HG03196 (cell line): ENCODE data around the gene NDUFB10.
A peak's percentile ranks its signal among the peaks of the same experiment; 100 is the strongest.

Source experiments
- ATAC-seq: cut with Tn5 transposase; IDR thresholded peaks from one replicate; pipeline ENCODE4 v1.9.1; 2021; ENCODE audit not compliant: unreplicated experiment

Gene NDUFB10

DNA sequence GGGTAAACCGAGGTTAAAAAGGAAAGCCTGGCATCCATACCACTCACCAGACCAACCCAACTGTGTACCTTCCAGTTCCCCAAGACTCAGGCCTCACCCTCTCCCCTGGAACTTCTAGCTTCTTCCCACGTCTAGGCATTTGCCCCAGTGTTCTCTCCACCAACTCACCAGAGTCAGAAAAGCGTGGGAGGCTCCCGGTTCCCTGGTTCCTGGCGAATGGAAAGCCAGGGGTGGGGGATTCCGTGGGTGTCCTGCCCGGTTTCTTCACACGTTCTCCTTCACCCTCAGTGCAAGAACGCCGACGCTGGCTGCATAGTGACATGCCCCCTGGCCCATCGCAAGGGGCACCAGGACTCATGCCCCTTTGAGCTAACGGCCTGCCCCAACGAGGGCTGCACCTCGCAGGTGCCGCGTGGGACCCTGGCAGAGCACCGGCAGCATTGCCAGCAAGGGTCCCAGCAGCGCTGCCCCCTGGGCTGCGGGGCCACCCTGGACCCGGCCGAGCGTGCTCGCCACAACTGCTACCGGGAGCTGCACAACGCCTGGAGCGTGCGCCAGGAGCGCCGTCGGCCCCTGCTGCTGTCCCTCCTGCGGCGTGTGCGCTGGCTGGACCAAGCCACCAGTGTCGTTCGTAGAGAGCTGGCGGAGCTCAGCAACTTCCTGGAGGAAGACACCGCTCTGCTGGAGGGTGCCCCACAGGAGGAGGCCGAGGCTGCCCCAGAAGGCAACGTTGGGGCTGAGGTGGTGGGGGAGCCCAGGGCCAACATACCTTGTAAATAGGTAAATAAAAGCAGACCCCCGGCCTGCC lies 9.0 kb downstream of the NDUFB10 start:
- ATAC-seq, result no peak

DNA sequence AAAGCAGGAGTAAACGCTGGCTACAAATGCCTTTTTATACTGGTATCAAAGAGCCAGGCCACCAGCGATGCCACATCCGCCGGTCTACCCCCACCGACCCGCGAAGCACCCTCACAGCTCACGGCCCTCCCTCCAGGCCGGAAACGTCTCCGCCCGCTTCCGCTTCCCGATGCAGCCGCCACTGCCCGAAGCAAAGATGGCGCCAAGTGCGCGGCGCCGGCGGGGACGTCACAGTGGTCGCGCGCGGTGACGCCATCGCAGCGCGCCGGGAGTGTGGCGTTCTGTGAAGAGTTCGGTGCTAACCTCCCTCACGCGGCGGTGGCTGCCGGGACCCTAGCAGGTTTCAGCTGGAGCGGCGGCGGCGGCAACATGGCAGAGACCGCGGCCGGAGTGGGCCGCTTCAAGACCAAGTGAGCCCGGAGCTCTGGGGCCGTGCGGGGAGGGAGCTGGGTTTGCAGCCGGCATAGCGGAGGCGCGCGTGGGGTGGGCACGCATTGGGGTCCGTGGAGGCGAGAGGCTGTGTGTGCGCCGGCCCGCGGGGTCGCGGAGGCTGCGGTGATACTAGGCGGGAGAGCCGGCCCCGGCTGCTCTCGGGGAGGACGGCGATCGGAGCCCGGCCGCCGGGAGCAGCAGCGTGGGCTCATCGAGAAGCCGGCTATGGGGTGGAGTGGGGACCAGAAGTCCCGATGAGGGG lies 12.6 kb downstream of the NDUFB10 start, which contains the start of gene TBL3:
Gene TBL3 (plus strand): TSS at position 258 of the 694 bp plus-strand sequence. CDS start 112 bp downstream, at position 370.
- ATAC-seq, result peak; percentile 64

DNA sequence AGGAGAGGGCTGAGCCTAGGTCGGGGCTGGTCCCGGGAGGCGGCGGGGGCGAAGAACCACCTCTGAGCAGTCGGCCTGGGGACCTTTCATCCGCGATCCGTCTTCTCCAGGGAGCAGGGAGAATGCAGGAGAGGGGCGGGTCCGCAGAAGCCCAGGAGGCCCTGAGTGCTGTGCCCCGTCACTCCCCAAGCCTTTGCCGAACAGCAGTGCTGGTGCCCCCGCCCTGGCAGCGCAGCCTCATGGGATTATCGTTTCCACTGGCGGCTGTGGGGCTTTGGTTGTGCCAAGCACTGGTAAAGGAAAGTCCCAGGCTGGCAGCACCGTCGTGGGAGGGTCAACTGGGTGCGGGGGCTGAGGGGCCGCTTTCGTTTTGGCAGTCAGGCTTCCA lies 13.1 kb downstream of the NDUFB10 start:
- no peak for ATAC-seq

DNA sequence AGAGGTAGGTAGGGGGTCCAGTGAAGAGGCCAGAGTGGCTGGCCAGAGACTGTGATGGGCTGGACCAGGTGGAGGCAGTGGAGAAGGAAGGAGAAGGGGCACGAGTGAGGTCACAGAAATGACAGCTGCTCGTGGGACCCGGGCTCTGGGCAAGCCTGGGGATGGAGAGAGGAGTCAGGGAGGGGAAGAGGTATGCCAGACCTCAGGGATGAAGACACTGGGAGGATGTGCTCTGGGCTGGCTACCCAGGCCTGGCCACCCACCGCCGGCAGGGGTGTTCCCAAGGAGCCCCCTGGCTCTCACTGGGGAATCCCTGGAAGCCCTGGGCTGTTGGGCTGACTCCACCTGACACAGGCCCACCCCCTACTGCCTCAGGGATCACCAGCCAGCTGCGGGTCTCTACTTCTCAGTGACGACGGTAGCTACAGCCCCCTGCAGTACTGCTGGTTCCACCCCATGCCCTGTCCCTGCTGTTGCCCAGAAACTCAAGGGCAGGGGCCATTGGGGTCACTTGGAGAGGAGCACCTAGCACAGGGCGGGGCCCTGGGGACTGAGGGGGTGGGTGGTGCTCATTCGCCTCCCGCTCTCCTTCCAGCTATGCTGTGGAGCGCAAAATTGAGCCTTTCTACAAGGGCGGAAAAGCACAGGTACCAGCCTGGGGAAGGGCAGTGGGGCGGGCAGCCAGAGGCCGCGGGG lies 14.3 kb downstream of the NDUFB10 start:
- no peak for ATAC-seq

DNA sequence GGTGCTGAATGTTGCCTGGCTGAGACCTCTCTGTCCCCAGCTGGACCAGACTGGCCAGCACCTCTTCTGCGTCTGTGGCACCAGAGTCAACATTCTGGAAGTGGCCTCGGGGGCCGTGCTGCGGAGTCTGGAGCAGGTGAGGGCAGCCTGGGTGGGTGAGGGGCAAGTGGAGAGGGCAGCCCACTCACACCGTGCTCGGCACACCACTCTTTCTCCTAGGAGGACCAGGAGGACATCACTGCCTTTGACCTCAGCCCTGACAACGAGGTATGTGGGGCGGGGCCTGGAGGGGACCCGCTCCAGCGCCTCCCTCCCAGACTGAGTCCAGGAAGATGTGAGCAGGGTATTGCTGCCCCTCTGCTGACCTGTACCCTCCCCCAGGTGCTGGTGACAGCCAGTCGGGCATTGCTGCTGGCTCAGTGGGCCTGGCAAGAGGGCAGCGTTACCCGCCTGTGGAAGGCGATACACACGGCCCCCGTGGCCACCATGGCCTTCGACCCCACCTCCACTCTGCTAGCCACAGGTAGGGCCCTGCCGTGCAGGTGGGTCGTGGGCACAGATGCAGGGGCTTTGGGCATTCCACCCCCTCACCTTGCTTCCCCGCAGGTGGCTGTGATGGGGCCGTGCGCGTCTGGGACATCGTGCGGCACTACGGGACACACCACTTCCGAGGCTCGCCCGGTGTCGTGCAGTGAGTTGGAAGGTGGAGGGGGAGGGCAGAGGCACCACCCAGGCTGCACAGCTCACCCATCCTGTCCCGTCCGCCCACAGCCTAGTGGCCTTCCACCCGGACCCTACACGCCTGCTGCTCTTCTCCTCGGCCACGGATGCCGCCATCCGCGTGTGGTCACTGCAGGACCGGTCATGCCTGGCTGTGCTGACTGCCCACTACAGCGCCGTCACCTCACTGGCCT lies 15.1 kb downstream of the NDUFB10 start:
- ATAC-seq, result no peak

DNA sequence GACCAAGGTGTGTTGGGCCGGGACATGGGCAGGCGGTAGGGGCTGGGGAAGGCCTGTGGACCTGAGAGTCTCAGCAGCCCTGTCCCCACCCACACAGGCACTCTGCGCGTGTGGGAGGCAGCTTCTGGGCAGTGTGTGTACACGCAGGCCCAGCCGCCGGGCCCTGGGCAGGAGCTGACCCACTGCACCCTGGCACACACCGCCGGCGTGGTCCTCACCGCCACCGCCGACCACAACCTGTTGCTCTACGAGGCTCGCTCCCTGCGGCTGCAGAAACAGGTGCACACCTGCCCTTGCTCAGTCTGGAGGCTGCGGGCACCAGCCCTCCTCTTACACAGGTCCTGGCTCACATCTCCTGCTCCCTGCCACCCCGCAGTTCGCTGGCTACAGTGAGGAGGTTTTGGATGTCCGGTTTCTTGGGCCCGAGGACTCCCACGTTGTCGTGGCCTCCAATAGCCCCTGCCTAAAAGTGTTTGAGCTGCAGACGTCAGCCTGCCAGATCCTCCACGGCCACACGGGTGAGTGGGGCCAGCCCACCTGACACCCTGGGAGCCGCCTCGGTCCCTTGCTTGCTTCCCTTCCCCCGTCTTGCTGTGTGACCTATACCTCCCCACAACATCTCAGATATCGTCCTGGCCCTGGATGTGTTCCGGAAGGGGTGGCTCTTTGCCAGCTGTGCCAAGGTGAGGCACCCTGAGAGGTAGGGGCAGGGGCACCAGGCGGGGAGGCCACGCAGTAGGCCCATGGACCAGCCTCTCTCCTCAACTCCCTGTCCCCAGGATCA lies 16.3 kb downstream of the NDUFB10 start:
- ATAC-seq, result no peak

DNA sequence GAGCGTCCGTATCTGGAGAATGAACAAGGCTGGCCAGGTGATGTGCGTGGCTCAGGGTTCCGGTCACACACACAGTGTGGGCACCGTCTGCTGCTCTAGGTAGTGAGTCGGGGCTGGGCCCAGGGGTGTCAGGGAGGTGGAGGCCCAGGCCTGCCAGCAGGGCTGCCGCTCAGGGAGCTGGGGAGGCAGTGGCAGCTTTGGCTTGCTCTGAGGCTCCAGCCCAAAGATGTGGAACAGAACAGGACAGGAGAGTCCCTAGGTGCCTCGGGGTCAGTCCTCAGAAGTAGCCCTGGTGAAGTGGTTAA lies 16.8 kb downstream of the NDUFB10 start:
- no peak for ATAC-seq

DNA sequence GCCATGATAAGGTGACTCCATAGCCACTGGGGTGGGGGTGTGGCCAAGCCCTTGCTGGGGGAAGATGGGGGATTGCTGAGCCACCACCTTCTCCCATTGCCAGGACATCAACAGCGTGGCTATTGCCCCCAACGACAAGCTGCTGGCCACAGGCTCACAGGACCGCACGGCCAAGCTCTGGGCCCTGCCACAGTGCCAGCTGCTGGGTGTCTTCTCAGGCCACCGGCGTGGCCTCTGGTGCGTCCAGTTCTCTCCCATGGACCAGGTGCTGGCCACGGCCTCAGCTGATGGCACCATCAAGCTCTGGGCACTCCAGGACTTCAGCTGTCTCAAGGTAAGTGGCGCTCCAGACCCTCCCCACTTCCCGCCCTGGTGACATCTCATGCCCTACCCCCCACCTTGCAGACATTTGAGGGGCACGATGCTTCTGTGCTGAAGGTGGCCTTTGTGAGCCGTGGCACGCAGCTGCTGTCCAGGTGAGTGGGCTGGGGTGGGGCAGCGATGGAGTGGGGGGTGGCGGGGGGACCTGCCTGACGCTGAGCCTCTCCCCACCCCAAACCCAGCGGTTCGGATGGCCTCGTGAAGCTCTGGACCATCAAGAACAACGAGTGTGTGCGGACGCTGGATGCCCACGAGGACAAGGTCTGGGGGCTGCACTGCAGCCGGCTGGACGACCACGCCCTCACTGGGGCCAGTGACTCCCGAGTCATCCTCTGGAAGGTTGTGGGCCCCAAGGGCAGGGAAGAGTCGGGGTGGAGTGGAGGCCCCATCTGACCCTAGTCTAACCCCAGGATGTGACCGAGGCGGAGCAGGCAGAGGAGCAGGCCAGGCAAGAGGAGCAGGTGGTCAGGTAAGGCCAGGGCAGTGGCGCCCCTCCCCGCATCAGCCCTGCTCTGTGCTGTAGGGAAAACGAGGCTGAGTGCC lies 17.9 kb downstream of the NDUFB10 start:
- ATAC-seq, result no peak

DNA sequence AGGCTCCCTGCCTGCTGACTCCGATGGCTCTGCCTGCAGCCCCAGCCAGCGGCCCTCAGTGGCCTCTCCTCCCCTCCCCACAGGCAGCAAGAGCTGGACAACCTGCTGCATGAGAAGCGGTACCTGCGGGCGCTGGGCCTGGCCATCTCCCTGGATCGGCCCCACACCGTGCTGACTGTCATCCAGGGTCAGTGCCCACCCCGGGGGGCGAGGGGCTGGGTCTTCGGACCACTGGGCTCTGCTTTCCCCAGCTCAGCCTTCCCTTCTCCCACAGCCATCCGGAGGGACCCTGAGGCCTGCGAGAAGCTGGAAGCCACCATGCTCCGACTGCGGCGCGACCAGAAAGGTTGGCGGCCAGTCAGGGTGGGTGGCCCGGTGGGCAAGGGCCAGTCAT lies 18.5 kb downstream of the NDUFB10 start:
- ATAC-seq, result no peak

DNA sequence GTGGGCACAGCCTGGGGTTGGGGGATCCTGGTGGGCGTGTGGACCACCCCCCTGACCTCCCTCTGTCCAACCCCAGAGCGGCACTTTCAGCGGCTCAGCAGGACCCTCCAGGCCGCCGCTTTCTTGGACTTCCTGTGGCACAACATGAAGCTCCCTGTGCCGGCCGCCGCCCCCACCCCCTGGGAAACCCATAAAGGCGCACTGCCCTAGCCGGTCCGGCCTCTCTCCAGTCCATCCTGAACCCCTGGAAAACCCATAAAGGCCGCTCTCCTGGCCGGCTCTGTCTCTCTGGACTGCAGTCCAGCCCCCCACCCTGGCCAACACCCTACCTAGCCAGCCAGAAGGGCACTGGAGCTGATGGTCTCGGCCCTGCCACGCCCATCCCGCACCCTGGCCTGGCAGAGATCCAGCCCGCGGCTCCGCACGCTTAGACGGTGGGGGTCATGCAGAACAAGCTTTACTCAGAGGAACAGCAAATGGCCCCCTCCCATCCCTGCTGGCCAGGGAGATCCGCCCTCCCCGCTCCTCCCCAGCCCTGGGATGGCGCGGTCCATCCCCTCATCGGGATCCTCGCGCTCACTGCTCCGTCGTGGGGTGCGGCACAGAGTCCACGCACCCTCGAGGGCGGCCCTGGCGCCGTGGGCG lies 19.3 kb downstream of the NDUFB10 start:
- ATAC-seq, result no peak

DNA sequence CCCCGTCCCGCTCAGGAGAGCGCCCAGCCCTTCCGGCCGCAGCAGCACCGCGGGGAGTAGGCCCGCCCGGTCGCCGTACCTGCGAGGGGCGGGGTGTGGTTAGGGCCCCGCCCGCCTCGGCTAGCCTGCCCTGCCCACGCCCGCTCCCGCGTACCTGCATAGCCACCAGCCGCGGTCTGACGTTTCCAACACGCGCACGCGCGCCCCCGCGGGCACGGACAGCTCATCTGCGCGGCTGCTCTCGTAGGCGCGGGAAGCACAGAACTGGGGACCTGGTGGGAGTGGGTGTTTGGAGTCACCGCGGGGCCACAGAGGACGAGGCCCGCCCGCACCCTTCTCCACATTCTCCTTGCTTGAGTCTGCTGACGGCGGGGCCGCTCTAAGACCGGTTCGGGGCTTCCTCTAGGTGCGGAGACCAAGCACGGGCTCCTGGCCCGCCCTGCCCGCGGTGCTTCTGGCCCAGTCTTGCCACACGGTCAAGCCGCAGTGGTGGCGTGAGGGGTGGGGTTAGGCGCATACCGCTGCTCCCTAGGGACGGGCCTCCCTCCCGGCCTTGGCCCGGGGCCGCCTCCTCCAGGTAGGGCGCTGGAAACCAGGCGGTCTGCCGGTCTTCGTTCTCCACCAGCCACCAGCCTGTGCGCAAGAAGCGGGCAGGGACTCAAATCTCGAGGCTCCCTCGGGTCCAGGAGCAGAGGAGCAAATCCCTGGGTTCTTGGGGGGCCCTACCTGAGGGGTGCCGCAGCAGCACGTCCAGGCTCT lies 20.1 kb downstream of the NDUFB10 start:
- no peak for ATAC-seq

DNA sequence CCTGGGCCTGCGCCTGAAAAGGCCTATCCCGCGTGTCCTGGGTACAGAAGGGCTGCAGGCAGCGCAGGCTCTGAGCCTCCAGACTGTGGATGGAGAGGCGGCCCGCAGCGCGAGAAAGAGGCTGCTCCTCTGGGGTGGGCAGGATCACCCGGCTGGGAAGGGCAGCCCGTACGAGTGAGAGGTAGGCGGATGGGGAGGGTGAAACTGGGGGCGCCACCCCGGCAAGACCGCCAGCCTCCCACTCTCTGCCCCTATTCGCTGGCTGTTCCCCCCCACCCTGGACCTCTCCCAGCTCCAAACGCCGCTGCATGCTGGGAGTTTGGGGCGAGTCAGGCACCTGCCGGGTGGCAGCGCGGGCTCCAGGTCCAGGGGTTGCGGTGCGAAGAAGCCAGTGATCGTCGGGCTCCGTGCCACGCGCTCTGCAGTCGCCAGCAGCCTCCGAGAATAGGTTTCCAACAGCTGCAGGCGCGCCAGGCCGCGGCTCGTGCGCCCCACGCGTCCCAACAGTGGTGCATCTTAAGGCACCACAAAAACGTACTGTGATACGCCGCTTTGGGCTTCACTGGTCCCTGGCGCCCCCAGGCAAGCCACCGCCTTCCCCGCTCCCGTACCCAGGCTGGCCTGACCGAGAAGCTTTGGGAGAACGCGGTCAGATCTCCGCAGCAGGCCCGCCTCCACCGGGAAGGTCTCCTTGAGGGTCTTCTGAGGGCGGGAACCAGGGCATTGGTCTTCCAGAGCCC lies 20.9 kb downstream of the NDUFB10 start:
- ATAC-seq, result no peak

DNA sequence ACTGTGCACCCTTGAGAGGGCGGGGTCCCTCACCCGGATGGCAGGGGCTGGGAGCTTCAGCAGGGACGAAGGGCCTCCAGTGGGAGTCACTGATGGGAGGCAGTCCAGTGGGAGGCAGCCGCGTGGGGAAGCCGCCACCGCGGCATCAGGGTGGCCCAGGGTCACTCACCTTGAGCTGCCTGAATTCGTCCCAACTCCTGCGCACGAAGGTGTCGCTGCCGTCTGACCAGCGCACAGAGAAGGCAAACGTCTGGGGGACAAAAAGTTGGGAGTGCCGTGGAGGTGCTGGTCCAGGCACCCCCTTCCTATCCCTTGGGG lies 21.4 kb downstream of the NDUFB10 start:
- no peak for ATAC-seq

DNA sequence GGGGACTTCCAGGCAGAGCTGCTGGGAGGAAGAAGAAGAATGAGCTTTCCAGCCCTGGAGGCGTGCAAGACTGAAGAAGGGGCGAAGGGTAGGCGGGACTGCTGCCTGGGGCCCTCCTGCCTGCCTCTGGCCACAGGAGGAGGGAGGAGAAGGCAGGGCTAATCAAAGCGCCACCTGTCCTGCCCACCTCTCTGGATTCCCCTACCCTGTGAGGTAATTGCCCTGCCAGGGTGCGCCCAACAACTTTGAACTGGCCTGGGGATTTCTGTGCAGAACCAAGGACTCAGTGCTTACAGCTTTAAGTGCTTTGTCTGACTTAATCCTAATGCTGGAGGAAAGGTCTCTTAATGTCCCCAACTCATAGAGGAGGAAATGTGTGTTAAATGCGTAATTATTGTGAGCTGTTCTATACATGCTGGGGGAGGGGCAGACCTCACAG lies 22.1 kb downstream of the NDUFB10 start, which contains the start of gene NOXO1:
Gene NOXO1 (minus strand): TSS at position 72 of the 439 bp plus-strand sequence. CDS start 290 bp downstream, outside the sequence.
- no peak for ATAC-seq

DNA sequence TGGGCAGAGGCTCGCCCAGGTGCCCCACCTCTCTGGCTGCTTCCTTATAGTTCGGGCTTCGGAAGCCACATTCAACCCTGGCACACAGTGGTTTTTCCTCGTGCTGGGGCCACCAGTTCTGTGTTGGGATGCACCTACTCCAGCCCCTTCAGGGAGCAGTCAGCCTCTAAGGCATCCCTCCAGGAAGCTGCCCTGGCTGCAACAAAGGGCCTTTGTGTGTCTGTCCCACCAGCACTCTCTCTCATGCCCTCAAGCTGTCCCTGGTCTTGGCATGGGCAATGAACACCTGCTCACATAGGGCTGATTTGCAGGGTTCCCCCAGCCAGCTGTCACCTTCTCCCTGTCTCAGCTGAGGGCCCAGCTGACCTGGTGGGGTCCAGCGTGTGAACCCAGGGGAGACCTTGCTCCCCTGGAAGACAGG lies 22.7 kb downstream of the NDUFB10 start:
- no peak for ATAC-seq

DNA sequence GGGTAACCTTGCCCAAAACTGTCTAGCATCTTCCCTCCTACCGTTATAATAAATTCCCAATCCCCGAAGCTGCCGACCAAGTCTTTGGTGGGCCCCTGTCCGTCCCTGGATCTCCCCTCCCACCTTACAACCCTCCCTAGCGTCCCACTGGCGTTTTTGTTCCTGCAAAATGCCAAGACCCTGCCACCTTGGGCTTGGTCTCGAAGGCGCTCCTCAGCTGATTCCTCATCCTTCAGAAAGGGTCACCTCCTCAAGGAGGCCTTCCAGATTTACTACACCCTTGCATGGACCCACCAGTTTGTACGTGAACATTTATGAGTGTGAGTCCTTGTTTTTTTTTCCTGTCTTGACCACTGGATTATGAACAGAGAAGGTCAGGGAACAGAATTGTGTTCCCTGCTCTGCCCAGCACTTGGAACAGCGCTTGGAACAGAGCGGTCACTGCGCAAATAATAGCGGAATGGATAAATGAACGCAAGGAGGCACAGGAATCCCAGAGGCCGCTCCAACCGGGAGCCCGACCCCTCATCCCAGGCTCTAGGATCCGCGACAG lies 23.7 kb downstream of the NDUFB10 start:
- ATAC-seq, result no peak
